ACC112 (cell line): ENCODE results near the gene WDR35.

Experiments
- H2AFZ ChIP-seq: fragments of 200-600 bp; sonication (generic); one replicate; pipeline ENCODE4 v1.6.0; 2017; ENCODE audit warnings: antibody characterized with exemption, low read length; ENCODE audit not compliant: unreplicated experiment
- H3K27ac ChIP-seq: fragments of 200-600 bp; sonication (generic); 2 replicates; pipeline ENCODE4 v1.5.1; 2014; ENCODE audit warnings: low read depth, mild to moderate bottlenecking, antibody characterized with exemption, low read length, moderate library complexity
- H3K27me3 ChIP-seq: fragments of 200-600 bp; sonication (generic); 2 replicates; pipeline ENCODE4 v1.6.1; 2014; ENCODE audit warnings: mild to moderate bottlenecking, antibody characterized with exemption, low read length, moderate library complexity, mixed read lengths; ENCODE audit not compliant: insufficient read depth
- H3K36me3 ChIP-seq: fragments of 200-600 bp; sonication (generic); 2 replicates; pipeline ENCODE4 v1.6.1; 2016; ENCODE audit warnings: mild to moderate bottlenecking, antibody characterized with exemption, low read length, moderate library complexity, mixed read lengths; ENCODE audit not compliant: insufficient read depth
- H3K4me1 ChIP-seq: fragments of 200-600 bp; sonication (generic); one replicate; pipeline ENCODE4 v1.6.1; 2016; ENCODE audit warnings: low read length, mixed read lengths; ENCODE audit not compliant: insufficient read depth, unreplicated experiment, control insufficient read depth
- H3K4me3 ChIP-seq: fragments of 200-600 bp; sonication (generic); 2 replicates; pipeline ENCODE4 v1.5.1; 2014; ENCODE audit warnings: mild to moderate bottlenecking, low read depth, low read length
- H3K79me2 ChIP-seq: fragments of 200-600 bp; sonication (generic); one replicate; pipeline ENCODE4 v1.6.0; 2016; ENCODE audit warnings: low read length; ENCODE audit not compliant: control insufficient read depth, unreplicated experiment, insufficient read depth

The WDR35 gene

GRCh38 chr2:20008703-20009102 is 18.8 kb upstream of the WDR35 start:
- H3K4me3 ChIP-seq = no peak overlapping the region
- H3K4me1 ChIP-seq = peaks cover 11% of the 10 kb centered on the region
- H3K27ac ChIP-seq = no peak overlapping the region
- H3K36me3 ChIP-seq = no peaks in the 10 kb centered on the region
- H3K27me3 ChIP-seq = no peaks in the 10 kb centered on the region
- no peaks in the 10 kb centered on the region for H3K79me2 ChIP-seq
- no peak overlapping the region for H2AFZ ChIP-seq

- Histone ChIP-seq H3K79me2 (no peaks in the 10 kb centered on the region), H3K4me3 (no peak overlapping the region), H2AFZ (no peak overlapping the region), H3K27me3 (no peaks in the 10 kb centered on the region), H3K27ac (no peak overlapping the region), H3K36me3 (no peaks in the 10 kb centered on the region), H3K4me1 (no peaks in the 10 kb centered on the region)
Measured at GRCh38 chr2:20005891-20006470, 16.1 kb upstream of the WDR35 start.

GRCh38 chr2:20005067-20005627 is 15.2 kb upstream of the WDR35 start:
- H3K79me2 ChIP-seq = no peaks in the 10 kb centered on the region
- H3K36me3 ChIP-seq = no peaks in the 10 kb centered on the region
- no peak overlapping the region for H3K27ac ChIP-seq
- no peak overlapping the region for H3K4me3 ChIP-seq
- H3K27me3 ChIP-seq = no peaks in the 10 kb centered on the region
- no peak overlapping the region for H2AFZ ChIP-seq
- no peaks in the 10 kb centered on the region for H3K4me1 ChIP-seq

GRCh38 chr2:20001361-20001863 is 11.5 kb upstream of the WDR35 start:
- H3K4me3 ChIP-seq = no peak overlapping the region
- H2AFZ ChIP-seq = no peak overlapping the region
- H3K4me1 ChIP-seq = no peaks in the 10 kb centered on the region
- no peaks in the 10 kb centered on the region for H3K36me3 ChIP-seq
- H3K27ac ChIP-seq = no peak overlapping the region
- H3K27me3 ChIP-seq = no peaks in the 10 kb centered on the region
- H3K79me2 ChIP-seq = no peaks in the 10 kb centered on the region

- Histone ChIP-seq H2AFZ (no peak overlapping the region), H3K79me2 (peaks cover 5% of the 10 kb centered on the region), H3K27ac (no peak overlapping the region), H3K27me3 (no peaks in the 10 kb centered on the region), H3K36me3 (no peaks in the 10 kb centered on the region), H3K4me1 (peaks cover 10% of the 10 kb centered on the region), H3K4me3 (no peak overlapping the region)
Measured at GRCh38 chr2:19993731-19994130, 3.8 kb upstream of the WDR35 start.

- no peak overlapping the region for H3K4me3 ChIP-seq
Measured at GRCh38 chr2:19991895-19992294, 2.0 kb upstream of the WDR35 start.

GRCh38 chr2:19990416-19990728 is 467 bp upstream of the WDR35 start:
- H3K79me2 ChIP-seq = peaks cover 21% of the 10 kb centered on the region
- H3K27me3 ChIP-seq = no peaks in the 10 kb centered on the region
- no peaks in the 10 kb centered on the region for H3K36me3 ChIP-seq
- peak overlapping the region; percentile 93 for H3K4me3 ChIP-seq
- H3K27ac ChIP-seq = no peak overlapping the region; the same call in 1 of the 2 replicates
- H2AFZ ChIP-seq = peak overlapping the region; percentile 77
- H3K4me1 ChIP-seq = peaks cover 20% of the 10 kb centered on the region

More at GRCh38 chr2:19991895-19992294, 2.0 kb upstream of the WDR35 start:
- Histone ChIP-seq H3K27ac (no peak overlapping the region), H2AFZ (no peak overlapping the region), H3K27me3 (no peaks in the 10 kb centered on the region), H3K79me2 (peaks cover 15% of the 10 kb centered on the region), H3K4me1 (peaks cover 20% of the 10 kb centered on the region), H3K36me3 (no peaks in the 10 kb centered on the region)

GRCh38 chr2:19989342-19989666 is 601 bp downstream of the WDR35 start:
- no peaks in the 10 kb centered on the region for H3K27me3 ChIP-seq
- peak overlapping the region; percentile 72 for H3K27ac ChIP-seq
- peaks cover 29% of the 10 kb centered on the region for H3K79me2 ChIP-seq
- H3K36me3 ChIP-seq = peaks cover 7% of the 10 kb centered on the region; the same call in 1 of the 2 replicates
- H3K4me1 ChIP-seq = peaks cover 20% of the 10 kb centered on the region
- peak overlapping the region; percentile 93 for H3K4me3 ChIP-seq
- H2AFZ ChIP-seq = peak overlapping the region; percentile 77

- peaks cover 20% of the 10 kb centered on the region for H3K4me1 ChIP-seq
- peaks cover 9% of the 10 kb centered on the region; the same call in 1 of the 2 replicates for H3K36me3 ChIP-seq
- H3K27me3 ChIP-seq = no peaks in the 10 kb centered on the region
- H3K79me2 ChIP-seq = peaks cover 33% of the 10 kb centered on the region
- no peak overlapping the region for H2AFZ ChIP-seq
- H3K27ac ChIP-seq = no peak overlapping the region
- peak overlapping the region; percentile 93 for H3K4me3 ChIP-seq
Measured at GRCh38 chr2:19988600-19988999, 1.3 kb downstream of the WDR35 start.

GRCh38 chr2:19987936-19988335 is 2.0 kb downstream of the WDR35 start:
- Histone ChIP-seq H3K4me1 (peaks cover 22% of the 10 kb centered on the region), H2AFZ (no peak overlapping the region), H3K79me2 (peaks cover 36% of the 10 kb centered on the region), H3K4me3 (peak overlapping the region; percentile 93), H3K27ac (no peak overlapping the region), H3K36me3 (peaks cover 9% of the 10 kb centered on the region; the same call in 1 of the 2 replicates), H3K27me3 (no peaks in the 10 kb centered on the region)

GRCh38 chr2:19982268-19982667 is 7.6 kb downstream of the WDR35 start:
- Histone ChIP-seq H3K4me1 (peaks cover 16% of the 10 kb centered on the region), H3K4me3 (no peak overlapping the region), H3K79me2 (peaks cover 22% of the 10 kb centered on the region), H2AFZ (no peak overlapping the region), H3K36me3 (peaks cover 18% of the 10 kb centered on the region; the same call in 1 of the 2 replicates), H3K27ac (no peak overlapping the region), H3K27me3 (no peaks in the 10 kb centered on the region)
